ENCODE measurements around the gene NT5DC2.

NT5DC2 gene

GRCh38 chr3:52524752-52525679 lies 8.6 kb downstream of the NT5DC2 start:
- DNase-seq: no peak

- DNase-seq: no peak
These were observed 9.4 kb downstream of the NT5DC2 start for GRCh38 chr3:52524258-52524751.

GRCh38 chr3:52523386-52524257 lies 10.0 kb downstream of the NT5DC2 start:
- DNase-seq: no peak

GRCh38 chr3:52522651-52523251 lies 10.9 kb downstream of the NT5DC2 start:
- DNase-seq: no peak

GRCh38 chr3:52521881-52522650 lies 11.6 kb downstream of the NT5DC2 start:
- no peak for DNase-seq

GRCh38 chr3:52521488-52521824 lies 12.2 kb downstream of the NT5DC2 start:
- no peak for DNase-seq

- no peak for DNase-seq
These were observed 12.8 kb downstream of the NT5DC2 start for GRCh38 chr3:52520716-52521487.

GRCh38 chr3:52520141-52520667 lies 13.5 kb downstream of the NT5DC2 start:
- DNase-seq: no peak

- DNase-seq: no peak
These were observed 14.1 kb downstream of the NT5DC2 start for GRCh38 chr3:52519445-52520140.

GRCh38 chr3:52518723-52519444 lies 14.8 kb downstream of the NT5DC2 start:
- DNase-seq: no peak

GRCh38 chr3:52517796-52518722 lies 15.6 kb downstream of the NT5DC2 start:
- no peak for DNase-seq

GRCh38 chr3:52516509-52517195 lies 17.0 kb downstream of the NT5DC2 start:
- no peak for DNase-seq

GRCh38 chr3:52515192-52515591 lies 18.5 kb downstream of the NT5DC2 start:
- DNase-seq: no peak

- no peak for DNase-seq
These were observed 19.1 kb downstream of the NT5DC2 start for GRCh38 chr3:52514576-52514975.

- no peak for DNase-seq
These were observed 20.4 kb downstream of the NT5DC2 start for GRCh38 chr3:52513281-52513680.

GRCh38 chr3:52512727-52513126 lies 20.9 kb downstream of the NT5DC2 start:
- DNase-seq: no peak

GRCh38 chr3:52512105-52512504 lies 21.6 kb downstream of the NT5DC2 start:
- DNase-seq: no peak

GRCh38 chr3:52511509-52511908 lies 22.1 kb downstream of the NT5DC2 start:
- no peak for DNase-seq
